Right atrium auricular region (tissue), 2 donors: ENCODE data around the gene MXRA8. TPM values are rescaled to one million over a fixed set of nuclear protein-coding genes. Genes with fewer than 3 reads are reported as not detected.

ENCODE experiments used
- DNase-seq: peaks from one replicate; pipeline ENCODE4 v3.0.0-alpha.2; 2019; ENCODE audit warnings: low spot score
- H3K27ac ChIP-seq, 2 donors: fragments of 200-600 bp; sonication (generic); 1 replicate in 1 of 2; 2 replicates in 1 of 2; pipeline ENCODE4 v1.5.1; 2016 to 2019
- H3K27me3 ChIP-seq, 2 donors: fragments of 200-600 bp; sonication (generic); one replicate each; pipeline versions ENCODE4 v1.5.1 to v1.6.0; 2017 to 2019
- H3K36me3 ChIP-seq: fragments of 200-600 bp; sonication (generic); one replicate; pipeline ENCODE4 v1.5.1; 2016
- H3K4me1 ChIP-seq, 2 donors: fragments of 200-600 bp; sonication (generic); one replicate each; pipeline versions ENCODE4 v1.5.1 to v1.6.0; 2017 to 2019
- H3K4me3 ChIP-seq, 2 donors: fragments of 200-600 bp; sonication (generic); 1 replicate in 1 of 2; 2 replicates in 1 of 2; pipeline ENCODE4 v1.5.1; 2017 to 2019; ENCODE audit warnings: mild to moderate bottlenecking in 1 of 2, moderate library complexity in 1 of 2
- H3K9me3 ChIP-seq, 2 donors: fragments of 200-600 bp; sonication (generic); one replicate each; pipeline ENCODE4 v1.5.1; 2019
- total RNA-seq, 2 donors: library from RNA; depleted of rRNA; stranded (reverse); fragments of >200 nt; gene quantifications; one replicate each; pipeline ENCODE4 v1.1.0, GENCODE V29; 2016
- TF ChIP-seq, protein P1 (sequence below), 2 donors: fragments of 200-600 bp; sonication (generic); IDR thresholded peaks; one replicate each; pipeline ENCODE4 v1.5.1; 2019; ENCODE audit warnings: antibody characterized with exemption in 2 of 2

The MXRA8 gene
- total RNA-seq, 2 donors from 2014 or later, result 53.4 to 58.6 TPM

DNA sequence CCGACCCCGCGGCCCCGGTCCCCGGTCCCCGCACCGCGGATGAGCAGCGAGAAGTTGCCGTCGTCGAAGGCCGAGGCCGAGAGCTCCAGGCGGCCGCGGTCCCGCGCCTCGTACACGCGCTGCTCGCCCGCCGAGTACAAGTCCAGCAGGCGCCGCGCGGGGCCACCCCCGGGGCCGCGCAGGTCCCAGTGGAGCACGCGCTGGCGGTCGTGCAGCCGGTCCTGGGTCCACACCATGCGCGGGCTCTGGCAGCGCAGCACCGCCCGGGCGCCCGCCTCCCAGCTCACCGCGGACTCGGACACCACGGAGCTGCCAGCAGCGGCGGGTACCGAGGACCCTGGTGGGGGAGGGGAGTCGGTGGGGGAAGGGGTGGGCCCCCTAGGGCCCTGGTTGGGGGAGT is 2.9 kb downstream of the MXRA8 start:
- TF ChIP-seq, protein P1, sequence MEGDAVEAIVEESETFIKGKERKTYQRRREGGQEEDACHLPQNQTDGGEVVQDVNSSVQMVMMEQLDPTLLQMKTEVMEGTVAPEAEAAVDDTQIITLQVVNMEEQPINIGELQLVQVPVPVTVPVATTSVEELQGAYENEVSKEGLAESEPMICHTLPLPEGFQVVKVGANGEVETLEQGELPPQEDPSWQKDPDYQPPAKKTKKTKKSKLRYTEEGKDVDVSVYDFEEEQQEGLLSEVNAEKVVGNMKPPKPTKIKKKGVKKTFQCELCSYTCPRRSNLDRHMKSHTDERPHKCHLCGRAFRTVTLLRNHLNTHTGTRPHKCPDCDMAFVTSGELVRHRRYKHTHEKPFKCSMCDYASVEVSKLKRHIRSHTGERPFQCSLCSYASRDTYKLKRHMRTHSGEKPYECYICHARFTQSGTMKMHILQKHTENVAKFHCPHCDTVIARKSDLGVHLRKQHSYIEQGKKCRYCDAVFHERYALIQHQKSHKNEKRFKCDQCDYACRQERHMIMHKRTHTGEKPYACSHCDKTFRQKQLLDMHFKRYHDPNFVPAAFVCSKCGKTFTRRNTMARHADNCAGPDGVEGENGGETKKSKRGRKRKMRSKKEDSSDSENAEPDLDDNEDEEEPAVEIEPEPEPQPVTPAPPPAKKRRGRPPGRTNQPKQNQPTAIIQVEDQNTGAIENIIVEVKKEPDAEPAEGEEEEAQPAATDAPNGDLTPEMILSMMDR (IDR thresholded peaks at IDR 0.05), result no peak
- Histone ChIP-seq H3K36me3 (peaks cover 8% of the 10 kb centered on the region), H3K27ac (peak overlapping the region in 1 of 2 donors; percentile 43), H3K4me1 (peaks cover 0 to 81% of the 10 kb centered on the region in 2 donors), H3K4me3 (peak overlapping the region; percentile 11 to 55), H3K9me3 (no peaks in the 10 kb centered on the region), H3K27me3 (peaks cover 6 to 19% of the 10 kb centered on the region in 2 donors)
- DNase-seq, result no peak

DNA sequence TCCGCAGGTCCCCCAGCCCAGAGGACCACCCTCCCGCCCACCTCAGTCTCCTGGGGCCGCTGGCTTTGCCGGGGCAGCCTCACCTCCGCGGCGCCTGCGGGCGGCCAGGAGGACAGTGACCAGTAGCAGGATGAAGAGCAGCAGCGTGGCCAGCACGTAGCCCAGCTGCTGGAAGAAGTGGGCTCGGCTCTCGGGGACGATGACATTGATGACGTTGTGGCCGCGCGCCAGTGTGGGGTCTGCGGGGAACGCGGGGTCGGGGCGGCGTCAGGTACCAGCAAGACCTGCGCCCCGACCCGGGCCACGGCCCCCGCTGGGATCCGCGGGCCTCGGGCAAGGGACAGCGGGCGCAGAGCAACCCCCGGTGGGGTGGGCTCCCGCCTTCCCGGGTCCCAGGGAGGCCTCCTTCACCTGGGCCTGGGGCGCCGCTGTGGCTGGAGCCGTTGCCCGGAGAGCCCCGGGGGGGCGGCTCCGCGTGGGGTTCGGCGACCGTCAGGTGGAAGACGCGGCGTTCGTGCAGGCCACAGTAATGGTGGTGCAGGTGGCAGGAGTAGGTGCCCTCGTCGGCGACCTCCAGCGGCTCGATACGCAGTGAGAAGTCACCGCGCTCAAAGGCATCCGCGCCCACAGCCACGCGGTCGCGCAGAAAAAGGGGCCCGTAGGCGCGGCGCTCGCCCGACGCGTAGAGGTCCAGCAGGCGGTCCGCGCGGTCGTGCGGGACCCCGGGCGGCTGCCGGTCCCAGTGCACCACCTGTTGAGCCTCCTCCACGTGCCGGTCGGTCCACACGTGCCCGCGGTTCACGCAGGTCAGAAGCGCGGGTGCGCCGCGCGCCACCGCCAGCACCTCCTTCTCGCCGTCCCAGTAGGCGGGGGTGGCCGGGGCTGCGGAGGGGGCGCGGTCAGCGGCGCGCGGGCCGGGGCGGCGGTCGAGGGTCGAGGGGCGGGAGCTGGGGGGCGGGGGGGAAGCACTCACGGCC is 3.8 kb downstream of the MXRA8 start:
- Histone ChIP-seq H3K4me1 (peaks cover 0 to 74% of the 10 kb centered on the region in 2 donors), H3K9me3 (no peaks in the 10 kb centered on the region), H3K36me3 (peaks cover 8% of the 10 kb centered on the region), H3K4me3 (peak overlapping the region in 1 of 2 donors; percentile 55), H3K27ac (no peak overlapping the region), H3K27me3 (peaks cover 6 to 19% of the 10 kb centered on the region in 2 donors)
- DNase-seq, result no peak
- TF ChIP-seq, protein P1 (IDR thresholded peaks at IDR 0.05), result no peak

DNA sequence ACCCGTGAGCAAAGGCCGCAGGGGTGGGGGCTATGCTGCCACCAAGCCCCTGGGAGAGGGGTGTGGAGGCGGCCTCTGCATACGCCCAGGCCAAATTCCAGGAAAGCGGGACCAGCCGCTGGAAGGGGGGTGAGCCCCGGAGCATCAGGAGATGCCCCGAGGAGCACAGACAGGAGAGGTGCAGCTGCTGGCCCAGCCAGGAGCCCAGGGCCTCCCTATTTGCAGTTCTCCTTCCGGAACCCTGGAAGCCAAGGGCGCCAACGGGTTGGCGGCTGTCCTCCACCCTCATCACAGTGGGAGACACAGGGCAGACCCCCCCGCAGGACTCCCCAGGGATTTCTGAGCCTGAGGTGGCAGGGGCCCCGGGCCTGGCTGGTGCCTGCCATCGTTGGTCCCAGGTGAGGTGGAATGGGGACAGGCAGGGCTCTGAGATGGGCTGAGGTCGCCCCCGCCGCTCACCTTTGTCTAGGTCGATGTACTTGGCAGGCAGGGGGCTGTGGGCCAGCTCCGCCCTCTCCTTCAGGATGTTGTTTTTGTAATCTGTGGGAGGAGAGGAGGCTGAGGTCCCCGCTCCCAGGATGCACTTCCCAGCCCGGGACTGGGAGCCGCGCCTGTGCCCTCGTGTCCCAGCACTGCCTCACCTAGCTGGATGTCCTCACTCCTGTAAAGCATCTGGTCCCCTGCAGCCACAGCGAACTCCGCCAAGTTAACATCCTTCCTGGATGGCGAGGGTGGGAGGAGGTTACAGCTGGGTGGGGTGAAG is 4.8 kb downstream of the MXRA8 start:
- Histone ChIP-seq H3K4me1 (peaks cover 0 to 64% of the 10 kb centered on the region in 2 donors), H3K4me3 (no peak overlapping the region), H3K27me3 (peaks cover 6 to 19% of the 10 kb centered on the region in 2 donors), H3K27ac (peak overlapping the region in 1 of 2 donors; percentile 21), H3K36me3 (peaks cover 8% of the 10 kb centered on the region), H3K9me3 (no peaks in the 10 kb centered on the region)
- no peak for DNase-seq
- TF ChIP-seq, protein P1 (IDR thresholded peaks at IDR 0.05), result no peak

DNA sequence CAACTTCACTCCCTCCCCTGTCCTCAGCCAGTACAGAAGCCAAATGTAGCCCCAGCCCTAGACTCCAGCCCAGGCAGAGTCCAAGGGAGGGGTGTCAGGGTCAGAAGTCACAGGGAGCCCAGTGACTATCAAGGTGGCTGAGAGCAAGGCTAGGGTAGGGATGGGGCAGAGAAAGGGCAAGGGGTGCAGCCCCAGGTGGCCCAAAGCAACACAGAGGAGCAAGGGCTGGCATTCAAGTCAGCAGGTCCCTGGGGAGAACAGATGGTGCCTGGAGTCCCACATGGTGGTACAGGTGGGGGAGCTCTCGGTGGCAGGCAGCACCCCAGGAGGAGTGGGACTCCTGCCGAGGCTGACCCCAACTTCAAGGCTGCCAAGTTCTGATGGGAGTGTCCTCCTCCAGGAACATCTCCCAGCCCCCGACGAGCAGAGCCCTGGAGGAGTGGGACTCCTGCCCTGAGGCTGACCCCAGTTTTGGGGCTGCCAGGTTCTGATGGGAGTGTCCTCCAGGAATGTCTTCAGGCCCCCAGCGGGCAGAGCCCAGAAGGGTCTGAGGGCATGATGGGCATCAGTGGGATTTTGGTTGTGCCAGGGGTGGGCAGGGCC is 5.5 kb downstream of the MXRA8 start:
- TF ChIP-seq, protein P1 (IDR thresholded peaks at IDR 0.05), result no peak
- Histone ChIP-seq H3K36me3 (peaks cover 8% of the 10 kb centered on the region), H3K4me3 (no peak overlapping the region), H3K27me3 (peaks cover 6 to 19% of the 10 kb centered on the region in 2 donors), H3K9me3 (no peaks in the 10 kb centered on the region), H3K4me1 (peaks cover 0 to 66% of the 10 kb centered on the region in 2 donors), H3K27ac (peak overlapping the region in 1 of 2 donors; percentile 21)
- no peak for DNase-seq
